Activated T-helper 9 cell treated with anti-CD3 and anti-CD28 coated beads, Interleukin-2, amount 50 U/mL, for 16 hours (primary cell): Measurements from ENCODE around the gene TAL1.

Experiments used
- DNase-seq: peaks from one replicate; pipeline ENCODE4 v3.0.0-alpha.2; 2020; ENCODE audit warnings: low read depth

The TAL1 gene

DNA sequence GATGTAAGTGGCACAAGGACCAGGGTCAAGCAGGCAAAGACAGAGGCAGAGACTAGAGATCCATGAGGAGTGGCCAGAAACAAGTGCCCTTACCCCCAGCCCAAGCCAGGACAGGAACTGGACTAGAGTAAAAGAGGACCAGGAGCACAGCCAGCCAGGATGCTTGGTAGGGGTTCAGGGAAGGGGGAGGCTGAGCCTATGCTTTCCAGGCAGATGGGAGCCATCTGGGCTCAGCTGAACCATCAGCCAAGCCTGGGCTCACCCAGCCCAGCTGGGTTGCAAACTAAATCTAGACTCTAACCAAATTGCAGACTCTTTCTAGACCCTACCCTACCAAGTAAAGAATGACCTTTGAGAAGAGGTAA lies 57.4 kb downstream of the TAL1 start:
- DNase-seq: no peak

DNA sequence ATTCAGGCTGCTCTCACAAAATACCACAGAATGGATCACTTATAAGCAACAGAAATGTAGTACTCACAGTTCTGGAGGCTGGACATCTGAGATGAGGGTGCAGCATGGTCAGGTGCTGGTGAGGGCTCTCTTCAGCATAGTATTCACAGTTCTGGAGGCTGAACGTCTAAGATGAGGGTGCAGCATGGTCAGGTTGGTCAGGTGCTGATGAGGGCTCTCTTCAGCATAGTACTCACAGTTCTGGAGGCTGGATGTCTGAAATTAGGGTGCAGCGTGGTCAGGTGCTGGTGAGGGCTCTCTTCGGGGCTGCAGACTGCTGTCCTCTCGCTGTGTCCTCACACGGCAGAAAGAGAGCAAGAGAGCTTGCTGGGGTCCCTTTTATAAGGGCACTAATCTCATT lies 59.2 kb downstream of the TAL1 start:
- DNase-seq: no peak
